SH-SY5Y (cell line): ENCODE measurements around the gene LAGE3.

ENCODE experiments used
- GATA2 ChIP-seq: IDR thresholded peaks from 2 replicates; pipeline ENCODE4 v1.6.1; 2011; ENCODE audit warnings: mild to moderate bottlenecking, low read depth, low read length
- GATA3 ChIP-seq: IDR thresholded peaks from 2 replicates; pipeline ENCODE4 v1.6.1; 2011; ENCODE audit warnings: low read depth, mild to moderate bottlenecking, low read length, moderate library complexity

LAGE3 gene

DNA sequence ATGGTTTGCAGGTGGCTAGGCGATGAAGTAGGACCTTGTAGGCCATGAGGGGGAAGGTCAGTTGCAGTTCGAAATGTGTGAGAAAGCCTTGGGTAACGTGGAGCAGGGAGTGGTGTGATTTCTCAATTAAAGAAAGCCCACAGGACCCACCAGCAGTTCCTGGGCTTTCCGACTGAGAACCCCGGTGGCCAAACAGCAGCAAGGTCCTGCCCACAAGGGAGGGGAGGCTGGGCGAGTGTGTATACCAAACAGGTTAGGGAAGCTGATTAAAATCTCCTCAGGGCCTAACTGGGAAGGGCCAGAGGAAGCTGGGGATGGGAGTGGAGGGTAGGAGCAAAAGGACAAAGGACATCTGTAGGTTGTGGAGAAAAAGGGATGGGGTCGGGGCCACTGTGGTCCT lies 48.2 kb downstream of the LAGE3 start:
- TF ChIP-seq GATA2 = no peak
- no peak for TF ChIP-seq GATA3

DNA sequence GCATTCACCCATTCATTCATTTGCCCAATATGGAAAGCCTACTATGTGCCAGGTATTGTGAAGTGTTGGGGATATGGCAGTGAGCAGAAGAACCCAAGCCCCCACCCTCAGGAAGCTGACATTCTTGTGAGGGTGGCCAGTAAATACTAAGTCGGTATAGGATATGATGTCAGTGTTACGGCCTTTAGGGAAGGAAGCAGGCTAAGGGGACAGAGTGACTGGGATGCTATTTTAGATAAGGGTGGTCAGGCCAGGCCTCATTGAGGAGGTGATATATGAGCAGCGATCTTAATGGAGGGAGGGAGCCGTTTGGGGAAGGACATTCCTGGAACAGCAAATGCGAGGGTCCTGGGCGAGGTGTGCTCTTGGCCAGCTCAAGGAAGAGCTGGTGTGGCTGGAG lies 48.6 kb downstream of the LAGE3 start:
- TF ChIP-seq GATA2 (no peak), GATA3 (no peak)

DNA sequence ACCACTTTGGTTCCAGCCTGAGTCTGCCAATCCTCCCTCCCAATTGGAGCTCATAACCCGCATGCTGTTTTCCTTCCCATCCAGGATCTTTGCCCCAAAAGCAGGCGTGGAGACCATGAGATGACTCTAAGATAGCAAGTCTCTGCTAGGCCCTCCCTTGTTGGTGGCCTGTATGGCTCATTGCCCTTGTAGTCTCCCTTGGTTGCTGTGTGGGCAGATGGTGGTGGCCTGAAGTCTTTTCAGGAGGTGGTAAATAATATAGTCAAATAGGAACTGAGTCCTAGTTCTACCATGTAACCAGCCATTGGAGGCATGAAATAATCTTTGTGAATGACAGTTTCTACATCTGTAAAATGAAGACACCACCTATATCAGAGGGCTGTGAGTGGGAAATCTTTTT lies 49.4 kb downstream of the LAGE3 start:
- TF ChIP-seq GATA3 (no peak), GATA2 (no peak)

DNA sequence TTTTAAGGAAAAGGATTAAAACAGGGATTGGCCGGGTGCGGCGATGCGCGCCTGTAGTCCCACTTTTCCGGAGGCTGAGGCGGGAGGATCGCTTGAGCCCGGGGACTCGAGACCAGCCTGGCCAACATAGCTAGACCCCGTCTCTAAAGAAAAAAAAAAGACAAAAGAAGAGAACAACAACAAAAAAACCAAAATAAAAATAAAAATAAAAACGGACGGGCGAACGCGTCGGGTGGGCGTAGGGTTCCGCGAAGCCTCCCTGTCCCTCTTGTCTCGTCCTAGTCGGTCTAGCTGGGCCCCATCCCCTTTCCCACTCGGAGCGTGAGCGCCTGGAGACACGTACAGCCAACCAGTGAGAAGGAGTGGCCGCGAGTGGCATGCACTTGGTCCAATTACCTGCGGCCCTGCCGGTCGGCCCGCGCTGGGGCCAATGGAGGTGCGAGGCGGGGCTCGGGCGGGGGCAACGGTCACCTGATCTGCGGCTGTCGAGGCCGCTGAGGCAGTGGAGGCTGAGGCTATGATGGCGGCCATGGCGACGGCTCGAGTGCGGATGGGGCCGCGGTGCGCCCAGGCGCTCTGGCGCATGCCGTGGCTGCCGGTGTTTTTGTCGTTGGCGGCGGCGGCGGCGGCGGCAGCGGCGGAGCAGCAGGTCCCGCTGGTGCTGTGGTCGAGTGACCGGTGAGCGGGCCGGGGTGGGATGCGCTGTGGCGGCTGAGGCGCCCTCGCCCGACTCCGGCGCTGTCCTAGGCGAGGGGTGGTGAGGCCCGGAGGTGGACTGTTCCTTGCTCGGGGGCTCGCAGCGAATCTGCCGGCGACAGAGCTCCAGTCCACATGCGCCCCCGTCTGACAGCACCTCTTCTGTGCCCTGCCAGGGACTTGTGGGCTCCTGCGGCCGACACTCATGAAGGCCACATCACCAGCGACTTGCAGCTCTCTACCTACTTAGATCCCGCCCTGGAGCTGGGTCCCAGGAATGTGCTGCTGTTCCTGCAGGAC lies 50.6 kb downstream of the LAGE3 start, which contains the start of gene ATP6AP1:
TSS of gene ATP6AP1 (plus strand) at position 502 of the 996 bp plus-strand sequence. CDS start at position 518, 16 bp downstream.
- no peak for TF ChIP-seq GATA2
- no peak for TF ChIP-seq GATA3
